H1 (cell line): ENCODE results near the gene DAP. TPM values are rescaled to one million over a fixed set of nuclear protein-coding genes. Genes with fewer than 3 reads are reported as not detected.

Experiments
- CTCF ChIA-PET: fragments of 300-600 bp; sonication (Branson Sonifier 250); formaldehyde crosslinking; loops from one replicate; lab custom pipeline; 2021; ENCODE audit not compliant: partially characterized antibody; lab: Charles Lee
- POLR2A ChIA-PET: fragments of 300-600 bp; sonication (Branson Sonifier 250); formaldehyde crosslinking; loops from one replicate; lab custom pipeline; 2021; ENCODE audit warnings: inconsistent platforms; ENCODE audit not compliant: partially characterized antibody; lab: Charles Lee
- DNase-seq, 2 experiments: peaks; one replicate each; pipeline versions ENCODE4 v3.0.0 to v3.0.0-alpha.2; 2010 to 2022; ENCODE audit warnings: low spot score in 2 of 2, low read depth in 1 of 2, mixed read lengths in 1 of 2
- FAIRE-seq: peaks from 2 replicates; lab custom pipeline; 2011; peaks lifted over from hg19 to GRCh38; lab: Jason Lieb, UNC
- H2AFZ ChIP-seq: 2 replicates; pipeline ENCODE4 v1.8.1; 2012; ENCODE audit warnings: low read length, inconsistent platforms
- H2AK5ac ChIP-seq: 2 replicates; pipeline ENCODE4 v1.6.1; 2013; ENCODE audit warnings: low read depth, low read length
- H2BK120ac ChIP-seq: replicated peaks from 2 replicates; pipeline ENCODE3; 2013; ENCODE audit warnings: low read depth, low read length, inconsistent platforms
- H2BK12ac ChIP-seq: 2 replicates; pipeline ENCODE4 v1.6.1; 2013; ENCODE audit warnings: low read depth, low read length
- H2BK15ac ChIP-seq: 2 replicates; pipeline ENCODE4 v1.6.1; 2013; ENCODE audit warnings: low read length
- H2BK20ac ChIP-seq: 2 replicates; pipeline ENCODE4 v1.6.1; 2013; ENCODE audit warnings: low read length
- H2BK5ac ChIP-seq: 2 replicates; pipeline ENCODE4 v1.6.1; 2013; ENCODE audit warnings: low read depth, low read length
- H3K14ac ChIP-seq: 2 replicates; pipeline ENCODE4 v1.6.1; 2013; ENCODE audit warnings: inconsistent platforms; ENCODE audit not compliant: insufficient read length
- H3K18ac ChIP-seq: 2 replicates; pipeline ENCODE4 v1.6.1; 2013; ENCODE audit warnings: low read length; ENCODE audit errors: extremely low read depth
- H3K23ac ChIP-seq: 2 replicates; pipeline ENCODE4 v1.6.1; 2013; ENCODE audit warnings: inconsistent platforms; ENCODE audit not compliant: insufficient read length
- H3K23me2 ChIP-seq: 2 replicates; pipeline ENCODE4 v1.6.1; 2013; ENCODE audit warnings: low read depth, low read length
- H3K27ac ChIP-seq: 2 replicates; pipeline ENCODE4 v1.6.1; 2011; ENCODE audit warnings: low read depth, low read length, inconsistent platforms
- H3K27me3 ChIP-seq, 4 experiments: replicated peaks in 1 of 4; 1 replicate in 1 of 4; 2 replicates in 3 of 4; pipeline versions ENCODE4 v1.6.1 to v1.8.1; 2011 to 2013; ENCODE audit warnings: low read length in 3 of 4, mild to moderate bottlenecking in 3 of 4, inconsistent platforms in 2 of 4, mixed read lengths in 2 of 4, moderate library complexity in 1 of 4; ENCODE audit not compliant: control insufficient read depth in 3 of 4, insufficient read depth in 3 of 4; ENCODE audit errors: extremely low read depth in 1 of 4
- H3K36me3 ChIP-seq, 4 experiments: 2 replicates each; pipeline versions ENCODE4 v1.6.1 to v1.8.1; 2011 to 2013; ENCODE audit warnings: mild to moderate bottlenecking in 4 of 4, low read length in 3 of 4, moderate library complexity in 2 of 4, control low read depth in 1 of 4, inconsistent platforms in 1 of 4; ENCODE audit not compliant: insufficient read depth in 4 of 4, control insufficient read depth in 2 of 4
- H3K4ac ChIP-seq: replicated peaks from 2 replicates; pipeline ENCODE3; 2013; ENCODE audit warnings: low read length, low read depth, mixed read lengths, inconsistent platforms; ENCODE audit not compliant: insufficient read length
- H3K4me1 ChIP-seq, 4 experiments: replicated peaks in 1 of 4; 1 replicate in 1 of 4; 2 replicates in 3 of 4; pipeline versions ENCODE4 v1.6.1 to v1.8.1; 2011 to 2013; ENCODE audit warnings: low read length in 3 of 4, inconsistent platforms in 2 of 4, mixed read lengths in 1 of 4; ENCODE audit not compliant: insufficient read depth in 4 of 4, control insufficient read depth in 3 of 4
- H3K4me2 ChIP-seq, 2 experiments: 2 replicates each; pipeline versions ENCODE4 v1.6.1 to v1.8.1; 2011 to 2013; ENCODE audit warnings: low read depth in 2 of 2, low read length in 2 of 2, control low read depth in 1 of 2, inconsistent platforms in 1 of 2, mild to moderate bottlenecking in 1 of 2; ENCODE audit not compliant: insufficient read depth in 1 of 2
- H3K4me3 ChIP-seq, 4 experiments: fragments of 200-600, 300-600 bp in 1 of 4; sonication (generic), shearing (Covaris generic), sonication (Bioruptor Twin) in 1 of 4; 2 replicates each; pipeline versions ENCODE4 v1.5.1 to v1.8.1; 2011 to 2016; ENCODE audit warnings: low read length in 4 of 4, low read depth in 3 of 4, control low read depth in 2 of 4, inconsistent platforms in 2 of 4, mild to moderate bottlenecking in 2 of 4, mixed read lengths in 1 of 4, moderate library complexity in 1 of 4; ENCODE audit not compliant: insufficient read depth in 2 of 4; ENCODE audit errors: extremely low read depth in 1 of 4
- H3K56ac ChIP-seq: replicated peaks from 2 replicates; pipeline ENCODE3; 2013; ENCODE audit warnings: low read depth, mild to moderate bottlenecking, mixed read lengths, low read length, inconsistent platforms; ENCODE audit not compliant: insufficient read length
- H3K79me1 ChIP-seq: 2 replicates; pipeline ENCODE4 v1.6.1; 2013; ENCODE audit warnings: low read depth, low read length, control low read depth
- H3K79me2 ChIP-seq, 2 experiments: 2 replicates each; pipeline versions ENCODE4 v1.6.1 to v1.8.1; 2012 to 2013; ENCODE audit warnings: low read length in 2 of 2, mild to moderate bottlenecking in 2 of 2, inconsistent platforms in 1 of 2; ENCODE audit not compliant: insufficient read depth in 2 of 2, control insufficient read depth in 1 of 2
- H3K9ac ChIP-seq, 4 experiments: replicated peaks in 1 of 4; 1 replicate in 1 of 4; 2 replicates in 3 of 4; pipeline versions ENCODE4 v1.6.1 to v1.8.1; 2011 to 2013; ENCODE audit warnings: low read depth in 3 of 4, low read length in 3 of 4, control low read depth in 2 of 4, mild to moderate bottlenecking in 2 of 4, moderate library complexity in 2 of 4, inconsistent platforms in 1 of 4; ENCODE audit errors: extremely low read depth in 1 of 4
- H3K9me3 ChIP-seq, 2 experiments: 2 replicates each; pipeline versions ENCODE4 v1.6.1 to v1.8.1; 2012 to 2013; ENCODE audit warnings: mild to moderate bottlenecking in 2 of 2, moderate library complexity in 2 of 2, control low read depth in 1 of 2, inconsistent platforms in 1 of 2, low read depth in 1 of 2, low read length in 1 of 2, mixed read lengths in 1 of 2; ENCODE audit not compliant: insufficient read depth in 2 of 2
- H4K20me1 ChIP-seq, 2 experiments: replicated peaks in 1 of 2; 2 replicates each; pipeline versions ENCODE3 to v1.8.1; 2011 to 2013; ENCODE audit warnings: inconsistent platforms in 2 of 2, low read length in 2 of 2, mild to moderate bottlenecking in 1 of 2; ENCODE audit not compliant: insufficient read depth in 2 of 2, control insufficient read depth in 1 of 2
- H4K5ac ChIP-seq: 2 replicates; pipeline ENCODE4 v1.6.1; 2013; ENCODE audit warnings: low read length, low read depth, mixed read lengths, inconsistent platforms; ENCODE audit not compliant: insufficient read length
- H4K8ac ChIP-seq: 2 replicates; pipeline ENCODE4 v1.8.0; 2013; ENCODE audit warnings: mild to moderate bottlenecking, moderate library complexity, low read length, inconsistent platforms; ENCODE audit not compliant: insufficient read depth; ENCODE audit errors: extremely low read depth
- H4K91ac ChIP-seq: replicated peaks from 2 replicates; pipeline ENCODE3; 2013; ENCODE audit warnings: low read length, mixed read lengths, inconsistent platforms; ENCODE audit not compliant: insufficient read length
- FOSL1 ChIP-seq: IDR thresholded peaks from 2 replicates; pipeline ENCODE4 v1.6.1; 2011; ENCODE audit warnings: mild to moderate bottlenecking, low read depth, low read length, moderate library complexity; ENCODE audit not compliant: insufficient read depth
- RBBP5 ChIP-seq: IDR thresholded peaks from 2 replicates; pipeline ENCODE4 v1.7.1; 2012; ENCODE audit warnings: low read depth, mild to moderate bottlenecking, inconsistent platforms, low read length, moderate library complexity, borderline replicate concordance
- WGBS, 2 experiments: shearing (Covaris generic) in 1 of 2; methylation state at CpG; one replicate each; pipeline versions ENCODE4 v1.1.6 to v1.1.7; 2013 to 2015; ENCODE audit warnings: low lambda C conversion rate in 2 of 2, mixed read lengths in 2 of 2, inconsistent platforms in 1 of 2, low coverage in 1 of 2, missing lambda C conversion rate in 1 of 2; ENCODE audit not compliant: insufficient replicate concordance in 2 of 2, insufficient coverage in 1 of 2, insufficient read length in 1 of 2; ENCODE audit errors: extremely low coverage in 1 of 2, missing lambda C conversion rate in 1 of 2; 5-methylcytosine and 5-hydroxymethylcytosine counted together
- polyA plus RNA-seq, 7 experiments: library from polyadenylated mRNA; depleted of rRNA in 3 of 7; stranded (reverse) in 5 of 7; unstranded in 2 of 7; fragments of >200 nt in 5 of 7; fragments of 200-250 nt in 2 of 7; gene quantifications; 1 replicate in 5 of 7; 2 replicates in 1 of 7; 4 replicates in 1 of 7; pipeline versions ENCODE4 v1.2.1 to v1.2.3, GENCODE V29; 2011 to 2013; ENCODE audit warnings: missing spikeins in 2 of 7, mixed read lengths in 2 of 7
- total RNA-seq: library from RNA; stranded (reverse); fragmentation: NEBNext Ultra II Directional; extraction: Animal tissue kit (Norgen Biotek cat#: 25700); gene quantifications from 2 replicates; pipeline ENCODE4 v1.2.1, GENCODE V29; 2021

DAP gene
- total and polyA plus RNA-seq, 2 of the 8 experiments (the other 6 are each of a cell fraction or from before 2014, with no cell fraction given), result 26.2 to 44.4 TPM

GRCh38 chr5:10635867-10636350, 125.1 kb downstream of the DAP start:
- Histone ChIP-seq H3K4me1 (peaks cover 18 to 50% (median 36%) of the 10 kb centered on the region in 4 experiments), H3K27ac (no peak overlapping the region), H4K8ac (no peak overlapping the region; the same call in 1 of the 2 replicates), H3K9ac (no peak overlapping the region), H4K20me1 (peaks cover 0 to 2% of the 10 kb centered on the region in 2 experiments), H3K79me2 (peaks cover 4 to 22% of the 10 kb centered on the region in 2 experiments; a peak in 3 of 4 replicates), H2BK15ac (peak overlapping the region; percentile 53; the same call in 1 of the 2 replicates), H3K23me2 (peaks cover 7% of the 10 kb centered on the region), H3K36me3 (no peaks in the 10 kb centered on the region), H3K9me3 (no peaks in the 10 kb centered on the region), H2BK20ac (peak overlapping the region; percentile 82), H2BK120ac (no peak overlapping the region), H3K23ac (no peak overlapping the region), H2BK12ac (no peak overlapping the region; the same call in 1 of the 2 replicates), H3K4me2 (no peak overlapping the region; a peak in 1 of 4 replicates), H3K4ac (peak overlapping the region; percentile 64), H2AFZ (no peak overlapping the region), H3K18ac (peak overlapping the region; percentile 34), H3K27me3 (no peaks in the 10 kb centered on the region), H3K56ac (no peak overlapping the region), H2BK5ac (peak overlapping the region; percentile 54; the same call in 1 of the 2 replicates), H4K5ac (no peak overlapping the region), H3K79me1 (peaks cover 4% of the 10 kb centered on the region; the same call in 1 of the 2 replicates), H4K91ac (peak overlapping the region; percentile 91), H3K14ac (no peak overlapping the region), H2AK5ac (0 out of 2 replicates have a peak overlapping the region, but pooled peaks have one; percentile 88), H3K4me3 (no peak overlapping the region)
- ChIA-PET CTCF (interaction anchor here (0.5 to 4.6 kb wide), 9 partner anchors 10 to 211 kb away, joined by 3 to 49 read pairs (median 5); no protein-coding TSS in a partner anchor), POLR2A (interaction anchor here (1.6 kb wide), 1 partner anchor 16 kb away, joined by 3 read pairs; no protein-coding TSS in a partner anchor)
- WGBS, 2 experiments, result 54% methylated on average over 11 of the region's 11 CpGs; no CpG with 5 or more reads in 1 of the 2 experiments
- no peak for DNase-seq
- no peak for FAIRE-seq
- TF ChIP-seq RBBP5, result no peak
- TF ChIP-seq FOSL1, result no peak
